Omental fat pad (tissue), 4 donors: ENCODE measurements around the gene PLEKHG4B. TPM values are rescaled to one million over a fixed set of nuclear protein-coding genes. Genes with fewer than 3 reads are reported as not detected.

ENCODE experiments used
- ATAC-seq: fragments of 150-250 bp; one replicate; pipeline ENCODE4 v1.9.1; 2016; ENCODE audit warnings: mild to moderate bottlenecking, moderate library complexity; ENCODE audit not compliant: low FRiP score
- DNase-seq: peaks from one replicate; pipeline ENCODE4 v3.0.0-alpha.2; 2019; ENCODE audit warnings: low spot score
- CTCF ChIP-seq, 3 donors: fragments of 450-650 bp; IDR thresholded peaks; one replicate each; pipeline ENCODE4 v1.5.1; 2016 to 2017; ENCODE audit warnings: antibody characterized with exemption in 3 of 3, mild to moderate bottlenecking in 3 of 3, moderate library complexity in 2 of 3
- total RNA-seq, 4 donors: library from RNA; depleted of rRNA; stranded (reverse); fragments of >200 nt; gene quantifications; one replicate each; pipeline ENCODE4 v1.1.0, GENCODE V29; 2016

PLEKHG4B gene
- total RNA-seq, 4 donors from 2014 or later, result 0.44 to 0.65 (median 0.60) TPM; not detected in 1

DNA sequence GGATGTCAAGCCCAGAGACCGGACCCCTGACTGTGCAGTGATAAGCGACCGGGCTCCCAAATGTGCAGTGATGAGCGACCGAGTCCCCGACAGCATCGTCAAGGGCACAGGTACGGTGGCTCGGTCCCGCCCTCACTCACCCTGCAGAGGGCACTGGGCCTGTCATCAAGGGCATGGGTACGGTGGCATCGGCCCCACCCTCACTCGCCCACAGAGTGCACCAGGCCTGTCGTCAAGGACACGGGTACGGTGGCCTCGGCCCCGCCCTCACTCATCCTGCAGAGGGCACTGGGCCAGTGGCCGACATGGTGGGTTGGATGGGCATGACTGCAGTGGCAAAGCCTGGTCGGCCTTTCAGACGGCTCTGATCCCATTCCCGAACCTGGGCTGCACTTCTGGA, 89.6 kb downstream of the PLEKHG4B start:
- no peak for DNase-seq
- TF ChIP-seq CTCF (IDR thresholded peaks at IDR 0.05), result no peak
- ATAC-seq, result no peak

DNA sequence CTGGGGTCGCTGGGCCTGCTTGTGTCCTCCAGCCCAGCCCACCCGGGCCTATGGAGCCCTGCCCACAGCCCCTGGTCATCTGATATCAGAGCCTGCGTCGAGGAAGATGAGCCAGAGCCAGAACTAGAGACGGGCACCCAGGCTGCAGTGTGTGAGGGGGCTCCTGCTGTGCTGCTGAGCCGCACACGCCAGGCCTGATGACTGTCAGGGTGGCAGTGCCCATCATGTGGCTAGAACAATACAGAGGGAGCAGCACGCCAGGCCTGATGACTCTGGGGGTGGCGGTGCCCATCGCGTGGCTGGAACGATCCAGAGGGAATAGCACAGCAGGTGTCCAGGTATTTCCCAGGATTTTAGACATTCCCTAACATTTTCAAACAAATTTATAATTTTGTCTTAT, 90.2 kb downstream of the PLEKHG4B start:
- ATAC-seq, result no peak
- TF ChIP-seq CTCF (IDR thresholded peaks at IDR 0.05), result no peak

DNA sequence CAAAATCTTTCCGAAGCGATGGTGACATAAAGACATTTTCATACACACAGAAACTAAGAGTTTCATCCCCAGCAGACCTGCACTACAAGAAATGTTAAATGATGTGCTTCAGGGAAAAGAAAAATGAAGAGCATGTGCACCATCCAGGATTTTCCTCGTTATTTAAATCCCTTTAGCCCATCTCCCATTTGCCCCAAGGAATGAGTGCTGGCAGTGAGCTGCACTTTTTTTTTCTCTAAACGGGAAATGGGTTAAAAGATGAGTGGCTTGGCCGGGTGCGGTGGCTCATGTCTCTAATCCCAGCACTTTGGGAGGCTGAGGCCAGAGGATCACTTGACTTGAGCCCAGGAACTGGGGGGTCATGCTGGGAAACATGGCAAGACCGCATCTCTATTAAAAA, 92.5 kb downstream of the PLEKHG4B start:
- TF ChIP-seq CTCF (IDR thresholded peaks at IDR 0.05), result no peak
- ATAC-seq (no peak), DNase-seq (no peak)

More for the DNA sequence above, 90.2 kb downstream of the PLEKHG4B start:
- no peak for DNase-seq

GRCh38 chr5:185095-186070, 93.4 kb downstream of the PLEKHG4B start:
- no peak for TF ChIP-seq CTCF (IDR thresholded peaks at IDR 0.05)
- DNase-seq (no peak), ATAC-seq (no peak)

DNA sequence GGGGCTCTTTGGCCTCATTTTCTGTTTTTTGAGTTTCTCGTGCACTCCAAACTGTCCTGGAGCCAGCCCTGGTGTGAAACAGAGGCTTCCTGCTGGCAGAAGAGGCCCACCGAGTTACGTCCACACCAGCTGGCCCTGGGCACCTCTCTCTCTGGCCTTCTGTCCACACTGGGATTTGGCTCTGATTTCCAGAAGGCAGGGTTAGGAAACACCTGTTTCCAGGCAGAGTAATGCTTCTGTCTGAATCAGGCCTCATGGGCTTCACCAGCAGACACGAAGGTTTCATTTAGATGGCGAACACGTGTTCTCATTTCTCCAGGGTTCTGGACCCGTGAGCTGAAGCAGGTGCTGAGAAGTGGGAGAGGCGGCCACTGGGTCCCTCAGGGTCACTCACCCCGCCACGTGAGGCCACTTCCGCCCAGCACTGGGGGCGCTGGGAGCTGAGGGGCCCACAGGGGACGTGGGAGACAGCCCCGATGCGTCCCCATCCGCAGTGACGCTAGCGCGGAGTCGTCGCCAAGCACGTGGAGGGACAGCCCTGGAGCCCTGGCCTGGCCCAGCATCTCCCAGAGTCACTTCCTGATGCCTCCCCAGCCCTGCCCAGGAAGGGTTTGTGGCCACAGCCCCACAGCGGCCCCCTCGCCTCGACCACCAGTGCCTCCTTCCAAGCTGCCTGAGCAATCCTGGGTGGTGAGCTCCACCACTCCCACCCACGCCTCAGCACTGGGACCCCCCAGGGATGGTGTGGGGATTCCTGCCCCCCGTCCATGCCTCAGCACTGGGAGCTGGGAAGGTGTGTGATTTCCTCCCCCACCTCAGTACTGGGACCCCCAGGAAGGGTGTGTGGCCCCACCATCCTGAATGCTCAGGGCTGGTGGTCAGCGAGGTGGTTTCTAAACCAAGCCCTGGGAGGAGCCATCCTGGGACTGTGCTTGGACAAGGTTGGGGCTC, 94.4 kb downstream of the PLEKHG4B start:
- no peak for DNase-seq
- no peak for ATAC-seq
- no peak for TF ChIP-seq CTCF (IDR thresholded peaks at IDR 0.05)

- TF ChIP-seq CTCF (IDR thresholded peaks at IDR 0.05), result no peak
- DNase-seq, result no peak
- no peak for ATAC-seq
These were observed 95.1 kb downstream of the PLEKHG4B start for GRCh38 chr5:187042-187431.
